Measurements from ENCODE around the gene FUT1. TPM values are rescaled to one million over a fixed set of nuclear protein-coding genes. Genes with fewer than 3 reads are reported as not detected.
A peak's percentile ranks its signal among the peaks of the same experiment; 100 is the strongest.

FUT1 gene
- total RNA-seq, 1 experiment from 2014 or later = 30.5 TPM

GRCh38 chr19:48798937-48799336, 46.5 kb upstream of the FUT1 start:
- Mint-ChIP-seq H3K4me3 (ENCODE audit: unreplicated experiment) (no peak overlapping the region), H3K36me3 (ENCODE audit: insufficient read depth, unreplicated experiment) (peaks cover 26% of the 10 kb centered on the region), H3K9me3 (ENCODE audit: unreplicated experiment) (no peaks in the 10 kb centered on the region), H3K27ac (ENCODE audit: unreplicated experiment) (no peak overlapping the region), H3K4me1 (ENCODE audit: low read depth, unreplicated experiment) (peaks cover 13% of the 10 kb centered on the region), H3K27me3 (ENCODE audit: insufficient read depth, unreplicated experiment) (no peaks in the 10 kb centered on the region)
- ChIA-PET CTCF (interaction anchor here (1.1 kb wide), 1 partner anchor 45 kb away, joined by 6 read pairs; no protein-coding TSS in a partner anchor), POLR2A (no interaction called here)
- Histone ChIP-seq H3K4me1 (peaks cover 8% of the 10 kb centered on the region), H3K36me3 (ENCODE audit: control insufficient read depth, insufficient read depth, low read length) (no peaks in the 10 kb centered on the region), H3K4me3 (ENCODE audit: low read depth, low read length) (no peak overlapping the region), H3K27me3 (replicated peaks; ENCODE audit: control insufficient read depth, insufficient read depth, low read length) (no peaks in the 10 kb centered on the region), H3K9me3 (no peaks in the 10 kb centered on the region)
- no peak for DNase-seq
- BruUV-seq (replicated peaks) = no TSS peak
- intact Hi-C loops (cut with micrococcal nuclease; ENCODE audit: unreplicated experiment) = no loop called here
- no peak for TF ChIP-seq CTCF (IDR thresholded peaks at IDR 0.05; ENCODE audit: insufficient read depth in 1 of 2, low read depth in 1 of 2, low read length in 1 of 2, severe bottlenecking in 1 of 2, unreplicated experiment in 1 of 2)

GRCh38 chr19:48797103-48797502, 44.7 kb upstream of the FUT1 start:
- H3K4me3 ChIP-seq (ENCODE audit: low read depth, low read length) = no peak overlapping the region
- Mint-ChIP-seq H3K27ac (ENCODE audit: unreplicated experiment) (no peak overlapping the region), H3K9me3 (ENCODE audit: unreplicated experiment) (no peaks in the 10 kb centered on the region), H3K27me3 (ENCODE audit: insufficient read depth, unreplicated experiment) (no peaks in the 10 kb centered on the region), H3K36me3 (ENCODE audit: insufficient read depth, unreplicated experiment) (peaks cover 21% of the 10 kb centered on the region), H3K4me3 (ENCODE audit: unreplicated experiment) (no peak overlapping the region), H3K4me1 (ENCODE audit: low read depth, unreplicated experiment) (peaks cover 13% of the 10 kb centered on the region)
- intact Hi-C loops (cut with micrococcal nuclease; ENCODE audit: unreplicated experiment) = no loop called here
- no peaks in the 10 kb centered on the region for H3K9me3 ChIP-seq
- H3K27me3 ChIP-seq (replicated peaks; ENCODE audit: control insufficient read depth, insufficient read depth, low read length) = no peaks in the 10 kb centered on the region
- no TSS peak for BruUV-seq (replicated peaks)
- H3K36me3 ChIP-seq (ENCODE audit: control insufficient read depth, insufficient read depth, low read length) = no peaks in the 10 kb centered on the region
- DNase-seq = no peak
- CTCF ChIA-PET = interaction anchor here (3.5 kb wide), 1 partner anchor 12 kb away, joined by 77 read pairs; the partner anchor contains the start of gene BCAT2
- POLR2A ChIA-PET = no interaction called here
- H3K4me1 ChIP-seq = peaks cover 8% of the 10 kb centered on the region
- no peak for TF ChIP-seq CTCF (IDR thresholded peaks at IDR 0.05; ENCODE audit: insufficient read depth in 1 of 2, low read depth in 1 of 2, low read length in 1 of 2, severe bottlenecking in 1 of 2, unreplicated experiment in 1 of 2)

- Histone ChIP-seq H3K9me3 (no peaks in the 10 kb centered on the region), H3K4me1 (peaks cover 8% of the 10 kb centered on the region), H3K36me3 (ENCODE audit: control insufficient read depth, insufficient read depth, low read length) (no peaks in the 10 kb centered on the region), H3K27me3 (replicated peaks; ENCODE audit: control insufficient read depth, insufficient read depth, low read length) (no peaks in the 10 kb centered on the region), H3K4me3 (ENCODE audit: low read depth, low read length) (no peak overlapping the region)
- DNase-seq = no peak
- TF ChIP-seq CTCF (IDR thresholded peaks at IDR 0.05; ENCODE audit: insufficient read depth in 1 of 2, low read depth in 1 of 2, low read length in 1 of 2, severe bottlenecking in 1 of 2, unreplicated experiment in 1 of 2) = no peak
- ChIA-PET POLR2A (interaction anchor here (1.5 to 1.7 kb wide), 2 partner anchors 11 to 167 kb away, joined by 7 to 19 read pairs; no protein-coding TSS in a partner anchor), CTCF (interaction anchor here (1.0 to 3.5 kb wide), 7 partner anchors 8 to 197 kb away, joined by 4 to 77 read pairs (median 10); partner anchors contain the start of genes BCAT2, GYS1, HSD17B14 and RUVBL2)
- Mint-ChIP-seq H3K27me3 (ENCODE audit: insufficient read depth, unreplicated experiment) (no peaks in the 10 kb centered on the region), H3K36me3 (ENCODE audit: insufficient read depth, unreplicated experiment) (peaks cover 21% of the 10 kb centered on the region), H3K4me1 (ENCODE audit: low read depth, unreplicated experiment) (peaks cover 13% of the 10 kb centered on the region), H3K4me3 (ENCODE audit: unreplicated experiment) (no peak overlapping the region), H3K9me3 (ENCODE audit: unreplicated experiment) (no peaks in the 10 kb centered on the region), H3K27ac (ENCODE audit: unreplicated experiment) (peak overlapping the region; percentile 79)
- intact Hi-C loops (cut with micrococcal nuclease; ENCODE audit: unreplicated experiment) = no loop called here
- BruUV-seq (replicated peaks) = no TSS peak
Observed at GRCh38 chr19:48796298-48797083, 44.0 kb upstream of the FUT1 start.
